GM12878 (cell line): Measurements from ENCODE around the gene ZNF419. TPM values are rescaled to one million over a fixed set of nuclear protein-coding genes. Genes with fewer than 3 reads are reported as not detected.

Experiments used
- ATAC-seq: fragments of 200-7000 bp; cut with Tn5 transposase; 3 replicates; pipeline ENCODE4 v1.9.1; 2020; ENCODE audit warnings: mild to moderate bottlenecking, moderate library complexity
- BruUV-seq: library from RNA; stranded (reverse); fragments of 400-500 nt; replicated peaks from 2 replicates; lab custom pipeline; 2021; lab: Mats Ljungman, UMichigan
- CTCF ChIA-PET: fragments of 300-600 bp; sonication (Branson Sonifier 250); formaldehyde crosslinking; extraction: SDS; loops from one replicate; lab custom pipeline; 2021; ENCODE audit warnings: inconsistent platforms; lab: Yijun Ruan, JAX
- POLR2A ChIA-PET: fragments of 350-600 bp; formaldehyde crosslinking; extraction: SDS; loops from one replicate; lab custom pipeline; 2021; ENCODE audit warnings: inconsistent platforms; lab: Charles Lee
- RAD21 ChIA-PET: fragments of 300-600 bp; sonication (Branson Sonifier 250); formaldehyde crosslinking; loops from one replicate; lab custom pipeline; 2023; ENCODE audit warnings: antibody characterized with exemption; ENCODE audit not compliant: unreplicated experiment; lab: Charles Lee
- SMC1A ChIA-PET: fragments of 300-600 bp; sonication (Branson Sonifier 250); formaldehyde crosslinking; loops from one replicate; lab custom pipeline; 2023; ENCODE audit not compliant: unreplicated experiment, uncharacterized antibody; lab: Charles Lee
- DNase-seq: peaks from one replicate; pipeline ENCODE4 v3.0.0-alpha.2; 2011; ENCODE audit warnings: low read depth, low spot score
- FAIRE-seq: peaks from 3 replicates; lab custom pipeline; 2011; peaks lifted over from hg19 to GRCh38; lab: Jason Lieb, UNC
- H2AFZ ChIP-seq: 2 replicates; pipeline ENCODE4 v1.6.0; 2011; ENCODE audit warnings: low read depth, low read length, control low read depth; ENCODE audit not compliant: control insufficient read depth
- H3K27ac ChIP-seq: 2 replicates; pipeline ENCODE4 v1.5.1; 2011; ENCODE audit warnings: control low read depth; ENCODE audit not compliant: control insufficient read depth, insufficient read depth
- H3K27me3 ChIP-seq, 2 experiments: replicated peaks in 1 of 2; 2 replicates each; pipeline versions ENCODE4 v1.6.0 to v1.6.1; 2011; ENCODE audit warnings: low read length in 1 of 2; ENCODE audit not compliant: control insufficient read depth in 2 of 2, insufficient read depth in 2 of 2
- H3K36me3 ChIP-seq, 2 experiments: 2 replicates each; pipeline ENCODE4 v1.5.1; 2011; ENCODE audit warnings: low read length in 1 of 2; ENCODE audit not compliant: control insufficient read depth in 2 of 2, insufficient read depth in 2 of 2
- H3K4me1 ChIP-seq: 2 replicates; pipeline ENCODE4 v1.6.1; 2011; ENCODE audit warnings: mild to moderate bottlenecking, low read length, moderate library complexity, mixed read lengths; ENCODE audit not compliant: control insufficient read depth, insufficient read depth
- H3K4me2 ChIP-seq: 2 replicates; pipeline ENCODE4 v1.6.0; 2011; ENCODE audit warnings: control low read depth; ENCODE audit not compliant: control insufficient read depth, insufficient read depth
- H3K4me3 ChIP-seq: fragments of 200-600 bp; sonication (generic); 2 replicates; pipeline ENCODE4 v1.5.1; 2016
- H3K79me2 ChIP-seq: 2 replicates; pipeline ENCODE4 v1.6.0; 2011; ENCODE audit warnings: low read length; ENCODE audit not compliant: control insufficient read depth, insufficient read depth
- H3K9ac ChIP-seq: 2 replicates; pipeline ENCODE4 v1.8.0; 2011; ENCODE audit warnings: low read length, control low read depth, mixed read lengths; ENCODE audit not compliant: control insufficient read depth, insufficient read depth
- H3K9me3 ChIP-seq: replicated peaks from 3 replicates; pipeline ENCODE4 v1.5.1; 2011; ENCODE audit warnings: mild to moderate bottlenecking, low read length; ENCODE audit not compliant: control insufficient read depth, insufficient read depth
- H4K20me1 ChIP-seq: 2 replicates; pipeline ENCODE4 v1.6.0; 2011; ENCODE audit not compliant: control insufficient read depth, insufficient read depth
- NFIC ChIP-seq: IDR thresholded peaks from 2 replicates; pipeline ENCODE4 v1.6.1; 2012; ENCODE audit warnings: low read depth, mild to moderate bottlenecking, inconsistent platforms, low read length, moderate library complexity
- PAX5 ChIP-seq: IDR thresholded peaks from 2 replicates; pipeline ENCODE4 v1.6.1; 2011; ENCODE audit warnings: low read depth, low read length, borderline replicate concordance
- RB1 ChIP-seq: fragments of 450-650 bp; formaldehyde crosslinking; IDR thresholded peaks from 2 replicates; pipeline ENCODE4 v1.6.1; 2017; ENCODE audit warnings: mild to moderate bottlenecking, borderline replicate concordance
- ZBTB11 ChIP-seq: fragments of 450-650 bp; formaldehyde crosslinking; IDR thresholded peaks from 2 replicates; pipeline ENCODE4 v1.5.0; 2022; ENCODE audit warnings: mild to moderate bottlenecking, missing genetic modification characterization
- WGBS: methylation state at CpG from one replicate; pipeline ENCODE4 v1.1.6; 2016; ENCODE audit warnings: low lambda C conversion rate; ENCODE audit not compliant: insufficient replicate concordance, insufficient coverage; ENCODE audit errors: missing lambda C conversion rate; 5-methylcytosine and 5-hydroxymethylcytosine counted together
- in situ Hi-C: fragments of 300-500 bp; cut with MboI; formaldehyde crosslinking; loops from 9 replicates; pipeline ENCODE4 v1.14.3; 2018; ENCODE audit warnings: mixed read lengths
- intact Hi-C: fragments of 100-400 bp; cut with micrococcal nuclease; formaldehyde crosslinking; loops from one replicate; pipeline ENCODE4 v1.14.2; 2022; ENCODE audit not compliant: unreplicated experiment
- polyA plus RNA-seq, 11 experiments: library from polyadenylated mRNA; depleted of rRNA in 4 of 11; unstranded in 6 of 11; stranded (reverse) in 5 of 11; fragments of >200 nt; fragmentation: Nextera tagmentation in 4 of 11; fragmentation: Illumina TruSeq in 1 of 11; extraction: Ambion mirVana in 4 of 11; extraction: Trizol in 1 of 11; gene quantifications; 1 replicate in 1 of 11; 2 replicates in 10 of 11; pipeline versions ENCODE4 v1.2.1 to v1.2.3, GENCODE V29; 2011 to 2016; ENCODE audit warnings: inconsistent platforms in 2 of 11, missing spikeins in 2 of 11, low read depth in 1 of 11
- total RNA-seq, 4 experiments: library from RNA; depleted of rRNA in 3 of 4; stranded (reverse); fragments of >200 nt in 3 of 4; fragmentation: Illumina TruSeq in 1 of 4; extraction: Trizol in 1 of 4; gene quantifications; 2 replicates each; pipeline versions ENCODE4 v1.2.1 to v1.2.3, GENCODE V29; 2013 to 2021

The ZNF419 gene
- total and polyA plus RNA-seq, 10 of the 15 experiments (the other 5 are each of a cell fraction or from before 2014, with no cell fraction given) = 0.98 to 12.8 (median 7.3) TPM

GRCh38 chr19:57443121-57443696 is 44.3 kb upstream of the ZNF419 start:
- H4K20me1 ChIP-seq = no peaks in the 10 kb centered on the region; the same call in 1 of the 2 replicates
- no peaks in the 10 kb centered on the region for H3K27me3 ChIP-seq
- H3K4me3 ChIP-seq = no peak overlapping the region
- H3K9me3 ChIP-seq = peaks cover 33% of the 10 kb centered on the region
- no peak overlapping the region for H2AFZ ChIP-seq
- POLR2A ChIA-PET = no interaction called here
- peaks cover 9 to 19% of the 10 kb centered on the region in 2 experiments for H3K36me3 ChIP-seq
- H3K4me2 ChIP-seq = no peak overlapping the region
- CTCF ChIA-PET = no interaction called here
- SMC1A ChIA-PET = interaction anchor here (0.9 kb wide), 1 partner anchor 18 kb away, joined by 3 read pairs; no protein-coding TSS in a partner anchor
- FAIRE-seq = no peak
- intact Hi-C loops (no loop called here), in situ Hi-C loops (no loop called here)
- H3K9ac ChIP-seq = no peak overlapping the region
- BruUV-seq = no TSS peak
- no peak overlapping the region for H3K27ac ChIP-seq
- peaks cover 2% of the 10 kb centered on the region for H3K79me2 ChIP-seq
- no peaks in the 10 kb centered on the region for H3K4me1 ChIP-seq
- ATAC-seq = no peak
- 15% methylated on average over 5 of the region's 5 CpGs for WGBS
- RAD21 ChIA-PET = no interaction called here
- DNase-seq = no peak
- TF ChIP-seq ZBTB11 (CRISPR knock-in tag) = no peak
- TF ChIP-seq RB1 = no peak
- TF ChIP-seq NFIC = no peak
- peak; percentile 97 for TF ChIP-seq PAX5
